ENCODE measurements around the gene NDRG4.

Gene NDRG4

DNA sequence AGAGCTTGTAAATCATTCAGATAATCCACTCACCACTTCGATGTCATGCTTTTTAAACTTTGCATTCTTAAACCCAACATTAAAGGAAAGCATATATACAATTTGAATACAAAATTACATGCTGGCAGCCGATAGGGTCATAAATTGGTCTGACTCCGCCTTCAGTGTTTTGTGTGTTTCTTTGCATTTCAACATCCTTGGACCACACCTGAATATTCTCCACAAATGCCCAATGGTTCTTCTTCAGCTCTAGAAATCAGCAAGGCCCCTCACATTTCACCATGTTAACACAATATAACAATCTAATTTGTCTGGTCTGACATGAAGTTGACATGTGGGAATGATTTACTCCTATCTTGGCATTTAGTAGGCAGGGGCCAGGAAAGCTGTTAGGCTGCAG, 32.5 kb downstream of the NDRG4 start:
- TF ChIP-seq, protein P1, sequence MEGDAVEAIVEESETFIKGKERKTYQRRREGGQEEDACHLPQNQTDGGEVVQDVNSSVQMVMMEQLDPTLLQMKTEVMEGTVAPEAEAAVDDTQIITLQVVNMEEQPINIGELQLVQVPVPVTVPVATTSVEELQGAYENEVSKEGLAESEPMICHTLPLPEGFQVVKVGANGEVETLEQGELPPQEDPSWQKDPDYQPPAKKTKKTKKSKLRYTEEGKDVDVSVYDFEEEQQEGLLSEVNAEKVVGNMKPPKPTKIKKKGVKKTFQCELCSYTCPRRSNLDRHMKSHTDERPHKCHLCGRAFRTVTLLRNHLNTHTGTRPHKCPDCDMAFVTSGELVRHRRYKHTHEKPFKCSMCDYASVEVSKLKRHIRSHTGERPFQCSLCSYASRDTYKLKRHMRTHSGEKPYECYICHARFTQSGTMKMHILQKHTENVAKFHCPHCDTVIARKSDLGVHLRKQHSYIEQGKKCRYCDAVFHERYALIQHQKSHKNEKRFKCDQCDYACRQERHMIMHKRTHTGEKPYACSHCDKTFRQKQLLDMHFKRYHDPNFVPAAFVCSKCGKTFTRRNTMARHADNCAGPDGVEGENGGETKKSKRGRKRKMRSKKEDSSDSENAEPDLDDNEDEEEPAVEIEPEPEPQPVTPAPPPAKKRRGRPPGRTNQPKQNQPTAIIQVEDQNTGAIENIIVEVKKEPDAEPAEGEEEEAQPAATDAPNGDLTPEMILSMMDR (IDR thresholded peaks at IDR 0.05) = no peak
- H3K4me1 ChIP-seq = no peaks in the 10 kb centered on the region
- H3K9ac ChIP-seq = no peak overlapping the region
- no peak overlapping the region for H3K4me3 ChIP-seq (ENCODE audit: low read depth, low read length)
- no peaks in the 10 kb centered on the region for H3K9me3 ChIP-seq (ENCODE audit: control insufficient read depth, low read length)
- H2AFZ ChIP-seq = no peak overlapping the region
- H3K36me3 ChIP-seq (ENCODE audit: control insufficient read depth, insufficient read depth, low read length) = no peaks in the 10 kb centered on the region
- no peaks in the 10 kb centered on the region for H3K79me2 ChIP-seq
- H3K4me2 ChIP-seq (ENCODE audit: low read length) = no peak overlapping the region
- H3K27ac ChIP-seq = no peak overlapping the region
- H3K27me3 ChIP-seq (ENCODE audit: control insufficient read depth, insufficient read depth, low read length) = no peaks in the 10 kb centered on the region

DNA sequence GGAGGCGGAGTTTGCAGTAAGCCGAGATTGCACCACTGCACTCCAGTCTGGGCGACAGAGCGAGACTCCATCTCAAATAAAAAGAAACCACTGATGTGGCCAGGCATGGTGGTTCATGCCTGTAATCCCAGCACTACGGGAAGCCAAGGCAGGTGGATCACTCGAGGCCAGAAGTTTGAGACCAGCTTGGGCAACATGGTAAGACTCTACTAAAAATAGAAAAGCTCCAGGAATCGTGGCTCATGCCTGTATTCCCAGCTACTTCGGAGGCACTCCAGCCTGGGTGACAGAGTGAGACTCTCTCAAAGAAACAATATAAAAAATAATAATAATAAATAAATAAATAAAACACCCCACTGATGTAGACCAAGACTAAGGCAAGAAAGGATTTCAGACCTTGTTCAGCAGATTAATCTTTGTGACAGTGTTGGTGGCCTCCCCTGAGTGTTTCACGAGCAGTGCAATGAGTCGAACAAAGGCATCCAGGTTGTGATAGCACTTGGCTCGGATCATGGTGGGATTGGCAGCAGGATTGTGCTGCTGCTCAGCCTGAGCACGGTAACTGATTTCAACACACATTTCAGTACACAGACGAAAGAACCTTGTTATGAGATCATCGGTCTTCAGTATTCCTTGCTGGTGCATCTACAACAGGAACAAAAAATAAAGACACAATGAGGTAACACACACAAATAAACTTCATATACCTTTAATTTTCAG, 34.0 kb downstream of the NDRG4 start:
- H3K4me1 ChIP-seq = no peaks in the 10 kb centered on the region
- TF ChIP-seq, protein P1 (IDR thresholded peaks at IDR 0.05) = no peak
- no peak overlapping the region for H3K4me2 ChIP-seq (ENCODE audit: low read length)
- H3K27ac ChIP-seq = no peak overlapping the region
- no peak overlapping the region for H2AFZ ChIP-seq
- no peak overlapping the region for H3K4me3 ChIP-seq (ENCODE audit: low read depth, low read length)
- no peak overlapping the region for H3K9ac ChIP-seq
- no peaks in the 10 kb centered on the region for H3K27me3 ChIP-seq (ENCODE audit: control insufficient read depth, insufficient read depth, low read length)
- H3K36me3 ChIP-seq (ENCODE audit: control insufficient read depth, insufficient read depth, low read length) = no peaks in the 10 kb centered on the region
- no peaks in the 10 kb centered on the region for H3K79me2 ChIP-seq
- no peaks in the 10 kb centered on the region for H3K9me3 ChIP-seq (ENCODE audit: control insufficient read depth, low read length)

DNA sequence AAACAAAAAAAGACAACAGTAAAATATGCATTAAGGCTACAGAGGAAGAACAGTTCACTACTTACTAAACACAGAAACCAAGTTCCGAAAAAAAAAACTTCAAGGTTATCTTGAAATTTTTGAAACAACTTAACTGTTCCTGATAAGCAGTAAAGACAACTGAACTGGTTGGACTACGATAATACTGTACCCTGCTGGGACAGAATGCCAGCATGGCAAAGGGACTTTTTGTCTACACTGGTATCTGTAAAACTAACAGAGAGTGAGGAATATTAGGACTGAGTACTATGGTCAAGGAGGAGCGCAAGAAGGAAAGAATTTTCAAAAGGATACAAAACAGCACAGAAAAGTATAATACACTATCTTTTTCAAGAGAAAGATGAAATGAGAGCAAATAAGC, 35.2 kb downstream of the NDRG4 start:
- H2AFZ ChIP-seq = no peak overlapping the region
- H3K4me2 ChIP-seq (ENCODE audit: low read length) = no peak overlapping the region
- no peaks in the 10 kb centered on the region for H3K27me3 ChIP-seq (ENCODE audit: control insufficient read depth, insufficient read depth, low read length)
- H3K79me2 ChIP-seq = no peaks in the 10 kb centered on the region
- H3K9ac ChIP-seq = no peak overlapping the region
- no peak overlapping the region for H3K4me3 ChIP-seq (ENCODE audit: low read depth, low read length)
- no peaks in the 10 kb centered on the region for H3K4me1 ChIP-seq
- TF ChIP-seq, protein P1 (IDR thresholded peaks at IDR 0.05) = no peak
- H3K27ac ChIP-seq = no peak overlapping the region
- H3K9me3 ChIP-seq (ENCODE audit: control insufficient read depth, low read length) = no peaks in the 10 kb centered on the region
- no peaks in the 10 kb centered on the region for H3K36me3 ChIP-seq (ENCODE audit: control insufficient read depth, insufficient read depth, low read length)

DNA sequence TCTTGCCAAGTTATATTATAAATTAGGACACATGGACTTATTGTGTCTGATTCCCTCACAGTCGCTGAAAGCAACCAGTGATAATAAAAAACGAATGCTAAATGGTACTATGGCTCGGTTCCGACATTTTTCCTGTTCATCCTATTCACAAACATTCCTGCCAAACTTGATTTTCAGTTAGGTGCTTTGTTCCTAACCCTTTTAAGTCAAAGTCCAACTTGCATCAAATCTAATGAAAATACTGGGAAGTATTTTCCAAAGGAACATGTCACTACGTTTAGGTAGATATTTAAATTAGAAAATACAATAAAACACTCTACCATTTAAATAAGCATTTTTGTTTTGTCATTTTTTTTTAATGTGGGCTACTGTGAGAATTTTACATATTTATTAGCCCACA, 36.3 kb downstream of the NDRG4 start:
- H3K9ac ChIP-seq = no peak overlapping the region
- no peak overlapping the region for H2AFZ ChIP-seq
- no peak overlapping the region for H3K4me3 ChIP-seq (ENCODE audit: low read depth, low read length)
- no peaks in the 10 kb centered on the region for H3K27me3 ChIP-seq (ENCODE audit: control insufficient read depth, insufficient read depth, low read length)
- H3K9me3 ChIP-seq (ENCODE audit: control insufficient read depth, low read length) = no peaks in the 10 kb centered on the region
- H3K4me2 ChIP-seq (ENCODE audit: low read length) = no peak overlapping the region
- H3K36me3 ChIP-seq (ENCODE audit: control insufficient read depth, insufficient read depth, low read length) = no peaks in the 10 kb centered on the region
- H3K79me2 ChIP-seq = no peaks in the 10 kb centered on the region
- H3K4me1 ChIP-seq = no peaks in the 10 kb centered on the region
- no peak overlapping the region for H3K27ac ChIP-seq
- TF ChIP-seq, protein P1 (IDR thresholded peaks at IDR 0.05) = no peak
